Astrocyte of the hippocampus (primary cell): ENCODE results near the gene IFNK.
A peak's percentile ranks its signal among the peaks of the same experiment; 100 is the strongest.

Source experiments
- DNase-seq: peaks from one replicate; pipeline ENCODE4 v3.0.0; 2011; ENCODE audit warnings: low read depth, low spot score

IFNK gene

DNA sequence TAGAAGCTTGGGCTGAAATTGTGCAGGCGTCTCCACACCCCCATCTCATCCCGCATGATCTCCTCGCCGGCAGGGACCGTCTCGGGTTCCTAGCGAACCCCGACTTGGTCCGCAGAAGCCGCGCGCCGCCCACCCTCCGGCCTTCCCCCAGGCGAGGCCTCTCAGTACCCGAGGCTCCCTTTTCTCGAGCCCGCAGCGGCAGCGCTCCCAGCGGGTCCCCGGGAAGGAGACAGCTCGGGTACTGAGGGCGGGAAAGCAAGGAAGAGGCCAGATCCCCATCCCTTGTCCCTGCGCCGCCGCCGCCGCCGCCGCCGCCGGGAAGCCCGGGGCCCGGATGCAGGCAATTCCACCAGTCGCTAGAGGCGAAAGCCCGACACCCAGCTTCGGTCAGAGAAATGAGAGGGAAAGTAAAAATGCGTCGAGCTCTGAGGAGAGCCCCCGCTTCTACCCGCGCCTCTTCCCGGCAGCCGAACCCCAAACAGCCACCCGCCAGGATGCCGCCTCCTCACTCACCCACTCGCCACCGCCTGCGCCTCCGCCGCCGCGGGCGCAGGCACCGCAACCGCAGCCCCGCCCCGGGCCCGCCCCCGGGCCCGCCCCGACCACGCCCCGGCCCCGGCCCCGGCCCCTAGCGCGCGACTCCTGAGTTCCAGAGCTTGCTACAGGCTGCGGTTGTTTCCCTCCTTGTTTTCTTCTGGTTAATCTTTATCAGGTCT lies 49.0 kb downstream of the IFNK start, which contains the start of gene C9orf72:
C9orf72 (minus strand) TSS at position 564 of the 716 bp plus-strand sequence. CDS start 6,361 bp downstream, outside the sequence.
- DNase-seq, result peak; percentile 89

DNA sequence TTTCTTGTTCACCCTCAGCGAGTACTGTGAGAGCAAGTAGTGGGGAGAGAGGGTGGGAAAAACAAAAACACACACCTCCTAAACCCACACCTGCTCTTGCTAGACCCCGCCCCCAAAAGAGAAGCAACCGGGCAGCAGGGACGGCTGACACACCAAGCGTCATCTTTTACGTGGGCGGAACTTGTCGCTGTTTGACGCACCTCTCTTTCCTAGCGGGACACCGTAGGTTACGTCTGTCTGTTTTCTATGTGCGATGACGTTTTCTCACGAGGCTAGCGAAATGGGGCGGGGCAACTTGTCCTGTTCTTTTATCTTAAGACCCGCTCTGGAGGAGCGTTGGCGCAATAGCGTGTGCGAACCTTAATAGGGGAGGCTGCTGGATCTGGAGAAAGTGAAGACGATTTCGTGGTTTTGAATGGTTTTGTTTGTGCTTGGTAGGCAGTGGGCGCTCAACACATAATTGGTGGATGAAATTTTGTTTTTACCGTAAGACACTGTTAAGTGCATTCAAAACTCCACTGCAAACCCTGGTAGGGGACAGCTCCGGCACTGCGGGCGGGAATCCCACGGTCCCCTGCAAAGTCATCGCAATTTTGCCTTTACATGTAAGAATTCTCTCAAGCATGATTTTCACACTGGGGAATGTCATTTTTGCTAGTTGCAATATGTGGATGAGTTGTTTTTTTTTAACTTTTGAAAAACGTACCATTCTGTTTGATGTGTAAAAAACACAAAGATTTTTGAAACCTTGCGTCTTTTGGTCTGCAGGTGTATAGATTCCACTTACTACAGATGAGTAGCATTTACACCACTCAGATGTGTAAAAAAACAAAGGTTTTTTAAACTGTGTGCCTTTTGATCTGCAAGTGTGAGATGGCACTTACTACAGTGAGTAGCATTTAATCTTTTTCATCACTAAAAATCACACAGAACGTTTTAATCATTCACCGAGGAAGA lies 49.8 kb downstream of the IFNK start:
- peak; percentile 98 for DNase-seq
